ENCODE data around the gene VSTM2L.

The VSTM2L gene

GRCh38 chr20:37919389-37920040 lies 16.6 kb downstream of the VSTM2L start:
- peaks cover 0 to 1% of the 10 kb centered on the region in 2 donors for H3K4me1 ChIP-seq (ENCODE audit: control insufficient read depth in 2 of 2, insufficient read depth in 2 of 2, low read length in 2 of 2)

GRCh38 chr20:37920270-37920669 lies 17.3 kb downstream of the VSTM2L start:
- no peaks in the 10 kb centered on the region for H3K36me3 ChIP-seq (ENCODE audit: control insufficient read depth in 2 of 2, insufficient read depth in 2 of 2, low read length in 2 of 2)
- peaks cover 15 to 22% of the 10 kb centered on the region in 2 donors for H3K27me3 ChIP-seq (ENCODE audit: control insufficient read depth in 2 of 2, insufficient read depth in 2 of 2, low read length in 2 of 2)
- H3K4me3 ChIP-seq (ENCODE audit: low read length in 2 of 2) = no peak overlapping the region
- H3K9ac ChIP-seq (ENCODE audit: low read depth in 1 of 2, low read length in 2 of 2) = no peak overlapping the region
- H3K27ac ChIP-seq (ENCODE audit: low read depth in 2 of 2, low read length in 2 of 2) = no peak overlapping the region
- H3K4me1 ChIP-seq (ENCODE audit: control insufficient read depth in 2 of 2, insufficient read depth in 2 of 2, low read length in 2 of 2) = no peaks in the 10 kb centered on the region
- H3K9me3 ChIP-seq (ENCODE audit: control insufficient read depth in 2 of 2, low read length in 2 of 2) = no peaks in the 10 kb centered on the region

More at GRCh38 chr20:37919389-37920040, 16.6 kb downstream of the VSTM2L start:
- no peak overlapping the region for H3K4me3 ChIP-seq (ENCODE audit: low read length in 2 of 2)
- no peak overlapping the region for H3K9ac ChIP-seq (ENCODE audit: low read depth in 1 of 2, low read length in 2 of 2)
- peaks cover 19 to 27% of the 10 kb centered on the region in 2 donors for H3K27me3 ChIP-seq (ENCODE audit: control insufficient read depth in 2 of 2, insufficient read depth in 2 of 2, low read length in 2 of 2)
- H3K27ac ChIP-seq (ENCODE audit: low read depth in 2 of 2, low read length in 2 of 2) = no peak overlapping the region
- no peaks in the 10 kb centered on the region for H3K36me3 ChIP-seq (ENCODE audit: control insufficient read depth in 2 of 2, insufficient read depth in 2 of 2, low read length in 2 of 2)
- H3K9me3 ChIP-seq (ENCODE audit: control insufficient read depth in 2 of 2, low read length in 2 of 2) = no peaks in the 10 kb centered on the region

GRCh38 chr20:37920679-37921322 lies 17.9 kb downstream of the VSTM2L start:
- H3K4me1 ChIP-seq (ENCODE audit: control insufficient read depth in 2 of 2, insufficient read depth in 2 of 2, low read length in 2 of 2) = no peaks in the 10 kb centered on the region
- H3K4me3 ChIP-seq (ENCODE audit: low read length in 2 of 2) = no peak overlapping the region
- no peak overlapping the region for H3K9ac ChIP-seq (ENCODE audit: low read depth in 1 of 2, low read length in 2 of 2)
- no peak overlapping the region for H3K27ac ChIP-seq (ENCODE audit: low read depth in 2 of 2, low read length in 2 of 2)
- no peaks in the 10 kb centered on the region for H3K9me3 ChIP-seq (ENCODE audit: control insufficient read depth in 2 of 2, low read length in 2 of 2)
- no peaks in the 10 kb centered on the region for H3K36me3 ChIP-seq (ENCODE audit: control insufficient read depth in 2 of 2, insufficient read depth in 2 of 2, low read length in 2 of 2)
- H3K27me3 ChIP-seq (ENCODE audit: control insufficient read depth in 2 of 2, insufficient read depth in 2 of 2, low read length in 2 of 2) = peaks cover 12 to 19% of the 10 kb centered on the region in 2 donors

DNA sequence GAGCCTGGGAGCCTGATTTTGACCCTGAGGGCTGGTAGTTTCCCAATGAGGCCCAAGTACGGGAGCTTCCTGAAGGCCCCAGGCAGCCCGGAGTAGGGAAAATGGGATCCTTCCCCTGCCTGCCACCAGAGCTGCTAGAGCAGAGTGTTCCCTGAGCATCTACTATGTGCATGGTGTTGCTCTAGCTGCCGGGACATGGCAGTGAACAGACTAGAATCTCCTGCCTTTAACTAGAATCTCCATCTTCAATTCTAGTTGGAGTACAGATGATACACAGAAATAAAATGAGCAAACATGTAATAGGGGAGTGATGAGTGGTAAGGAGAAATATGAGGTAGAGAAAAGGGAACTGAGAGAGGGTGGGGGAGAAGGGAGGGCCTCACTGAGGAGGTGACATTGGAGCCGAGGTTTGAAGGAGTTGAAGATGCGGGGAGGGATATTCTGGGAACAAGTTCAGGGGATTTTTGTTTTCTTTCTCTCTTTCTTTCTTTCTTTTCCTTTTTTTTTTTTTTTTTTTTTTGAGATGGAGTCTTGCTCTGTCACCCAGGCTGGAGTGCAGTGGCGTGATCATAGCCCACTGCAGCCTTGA lies 18.5 kb downstream of the VSTM2L start:
- no peak overlapping the region for H3K4me3 ChIP-seq (ENCODE audit: low read length in 2 of 2)
- no peak overlapping the region for H3K27ac ChIP-seq (ENCODE audit: low read depth in 2 of 2, low read length in 2 of 2)
- no peaks in the 10 kb centered on the region for H3K9me3 ChIP-seq (ENCODE audit: control insufficient read depth in 2 of 2, low read length in 2 of 2)
- H3K36me3 ChIP-seq (ENCODE audit: control insufficient read depth in 2 of 2, insufficient read depth in 2 of 2, low read length in 2 of 2) = no peaks in the 10 kb centered on the region
- H3K27me3 ChIP-seq (ENCODE audit: control insufficient read depth in 2 of 2, insufficient read depth in 2 of 2, low read length in 2 of 2) = peaks cover 8 to 13% of the 10 kb centered on the region in 2 donors
- no peaks in the 10 kb centered on the region for H3K4me1 ChIP-seq (ENCODE audit: control insufficient read depth in 2 of 2, insufficient read depth in 2 of 2, low read length in 2 of 2)
- H3K9ac ChIP-seq (ENCODE audit: low read depth in 1 of 2, low read length in 2 of 2) = no peak overlapping the region

DNA sequence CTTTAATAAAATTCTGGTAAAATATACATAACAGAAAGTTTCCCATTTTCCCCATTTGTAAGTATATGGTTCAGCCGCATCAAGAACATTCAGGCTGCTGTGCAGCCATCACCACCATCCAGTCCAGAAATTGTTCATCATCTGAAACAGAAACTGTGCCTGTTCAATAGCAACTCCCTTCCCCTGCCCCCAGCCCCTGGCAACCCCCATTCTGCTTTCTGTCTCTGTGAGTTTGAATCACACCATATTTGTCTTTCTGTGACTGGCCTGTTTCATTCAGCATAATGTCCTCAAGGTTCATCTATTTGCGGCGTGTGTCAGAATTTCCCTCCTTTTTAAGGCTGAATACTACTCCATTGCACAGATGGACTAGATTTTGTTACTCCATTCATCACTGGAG lies 19.1 kb downstream of the VSTM2L start:
- Histone ChIP-seq H3K27me3 (ENCODE audit: control insufficient read depth in 2 of 2, insufficient read depth in 2 of 2, low read length in 2 of 2) (peaks cover 8 to 12% of the 10 kb centered on the region in 2 donors), H3K4me3 (ENCODE audit: low read length in 2 of 2) (no peak overlapping the region), H3K4me1 (ENCODE audit: control insufficient read depth in 2 of 2, insufficient read depth in 2 of 2, low read length in 2 of 2) (no peaks in the 10 kb centered on the region), H3K9me3 (ENCODE audit: control insufficient read depth in 2 of 2, low read length in 2 of 2) (no peaks in the 10 kb centered on the region), H3K9ac (ENCODE audit: low read depth in 1 of 2, low read length in 2 of 2) (no peak overlapping the region), H3K36me3 (ENCODE audit: control insufficient read depth in 2 of 2, insufficient read depth in 2 of 2, low read length in 2 of 2) (no peaks in the 10 kb centered on the region), H3K27ac (ENCODE audit: low read depth in 2 of 2, low read length in 2 of 2) (no peak overlapping the region)

GRCh38 chr20:37925265-37926165 lies 22.6 kb downstream of the VSTM2L start:
- H3K4me1 ChIP-seq (ENCODE audit: control insufficient read depth in 2 of 2, insufficient read depth in 2 of 2, low read length in 2 of 2) = no peaks in the 10 kb centered on the region
- H3K36me3 ChIP-seq (ENCODE audit: control insufficient read depth in 2 of 2, insufficient read depth in 2 of 2, low read length in 2 of 2) = no peaks in the 10 kb centered on the region
- peaks cover 0 to 5% of the 10 kb centered on the region in 2 donors for H3K27me3 ChIP-seq (ENCODE audit: control insufficient read depth in 2 of 2, insufficient read depth in 2 of 2, low read length in 2 of 2)
- no peaks in the 10 kb centered on the region for H3K9me3 ChIP-seq (ENCODE audit: control insufficient read depth in 2 of 2, low read length in 2 of 2)
- no peak overlapping the region for H3K4me3 ChIP-seq (ENCODE audit: low read length in 2 of 2)
- no peak overlapping the region for H3K27ac ChIP-seq (ENCODE audit: low read depth in 2 of 2, low read length in 2 of 2)
- H3K9ac ChIP-seq (ENCODE audit: low read depth in 1 of 2, low read length in 2 of 2) = no peak overlapping the region

DNA sequence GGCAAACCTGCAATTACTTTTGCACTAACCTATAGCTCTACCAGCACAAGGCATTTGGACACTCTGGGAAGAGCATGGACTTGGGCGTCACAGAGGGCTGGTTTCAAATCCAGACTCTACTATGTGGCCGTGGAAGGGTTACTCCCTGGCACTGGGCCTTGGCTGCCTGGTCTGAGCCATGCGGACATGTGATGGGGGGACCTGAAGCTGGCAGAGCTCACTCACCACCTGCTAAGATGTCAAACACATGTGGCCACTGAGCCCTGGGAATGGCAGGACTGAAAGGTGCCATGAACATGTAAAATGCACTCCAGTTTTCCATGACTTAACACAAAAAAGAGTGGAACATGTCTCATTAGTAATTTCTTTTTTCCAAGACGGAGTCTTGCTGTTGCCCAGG lies 23.7 kb downstream of the VSTM2L start:
- no peak overlapping the region for H3K9ac ChIP-seq (ENCODE audit: low read depth in 1 of 2, low read length in 2 of 2)
- H3K9me3 ChIP-seq (ENCODE audit: control insufficient read depth in 2 of 2, low read length in 2 of 2) = no peaks in the 10 kb centered on the region

GRCh38 chr20:37927410-37928095 lies 24.6 kb downstream of the VSTM2L start:
- no peak overlapping the region for H3K4me3 ChIP-seq (ENCODE audit: low read length in 2 of 2)
- H3K27ac ChIP-seq (ENCODE audit: low read depth in 2 of 2, low read length in 2 of 2) = no peak overlapping the region
- H3K27me3 ChIP-seq (ENCODE audit: control insufficient read depth in 2 of 2, insufficient read depth in 2 of 2, low read length in 2 of 2) = no peaks in the 10 kb centered on the region
- no peak overlapping the region for H3K9ac ChIP-seq (ENCODE audit: low read depth in 1 of 2, low read length in 2 of 2)
- H3K36me3 ChIP-seq (ENCODE audit: control insufficient read depth in 2 of 2, insufficient read depth in 2 of 2, low read length in 2 of 2) = no peaks in the 10 kb centered on the region
- H3K4me1 ChIP-seq (ENCODE audit: control insufficient read depth in 2 of 2, insufficient read depth in 2 of 2, low read length in 2 of 2) = no peaks in the 10 kb centered on the region
- no peaks in the 10 kb centered on the region for H3K9me3 ChIP-seq (ENCODE audit: control insufficient read depth in 2 of 2, low read length in 2 of 2)

More for the DNA sequence above, 23.7 kb downstream of the VSTM2L start:
- H3K36me3 ChIP-seq (ENCODE audit: control insufficient read depth in 2 of 2, insufficient read depth in 2 of 2, low read length in 2 of 2) = no peaks in the 10 kb centered on the region
- no peaks in the 10 kb centered on the region for H3K4me1 ChIP-seq (ENCODE audit: control insufficient read depth in 2 of 2, insufficient read depth in 2 of 2, low read length in 2 of 2)
- H3K4me3 ChIP-seq (ENCODE audit: low read length in 2 of 2) = no peak overlapping the region
- no peak overlapping the region for H3K27ac ChIP-seq (ENCODE audit: low read depth in 2 of 2, low read length in 2 of 2)
- no peaks in the 10 kb centered on the region for H3K27me3 ChIP-seq (ENCODE audit: control insufficient read depth in 2 of 2, insufficient read depth in 2 of 2, low read length in 2 of 2)

DNA sequence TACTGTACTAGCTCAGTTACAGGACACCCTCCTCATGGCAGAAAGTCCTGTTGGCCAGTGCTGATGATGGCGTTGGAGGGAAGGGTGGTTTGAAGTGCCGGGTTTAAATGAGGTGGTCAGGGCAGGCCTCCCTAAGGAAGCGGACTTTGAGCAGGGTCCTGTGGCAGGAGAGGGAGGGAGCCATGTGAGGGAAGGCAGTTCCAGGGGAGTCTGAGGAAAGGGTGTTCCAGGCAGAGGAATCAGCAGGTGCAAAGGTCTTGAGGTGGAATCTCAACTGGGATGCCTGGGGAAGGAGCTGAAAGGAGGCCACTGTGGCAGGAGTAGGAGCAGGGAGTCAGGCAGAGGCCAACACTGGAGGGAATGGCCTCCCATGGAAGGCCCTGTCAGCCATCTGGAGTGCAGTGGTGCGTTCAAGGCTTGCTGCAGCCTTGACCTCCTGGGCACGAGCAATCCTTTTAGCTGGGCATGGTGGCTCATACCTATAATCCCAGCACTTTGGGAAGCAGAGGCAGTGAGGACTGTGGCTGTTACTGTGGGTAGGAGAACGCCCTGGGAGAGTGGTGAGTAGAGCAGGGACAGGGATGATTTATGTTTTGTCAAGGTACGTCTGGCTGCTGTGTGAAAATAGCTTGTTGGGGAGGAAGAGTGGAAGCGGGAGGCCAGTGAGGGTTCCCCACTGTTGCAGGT lies 26.2 kb downstream of the VSTM2L start:
- H3K9ac ChIP-seq (ENCODE audit: low read depth in 1 of 2, low read length in 2 of 2) = no peak overlapping the region
- H3K27me3 ChIP-seq (ENCODE audit: control insufficient read depth in 2 of 2, insufficient read depth in 2 of 2, low read length in 2 of 2) = no peaks in the 10 kb centered on the region
- H3K9me3 ChIP-seq (ENCODE audit: control insufficient read depth in 2 of 2, low read length in 2 of 2) = no peaks in the 10 kb centered on the region
- no peak overlapping the region for H3K4me3 ChIP-seq (ENCODE audit: low read length in 2 of 2)
- H3K36me3 ChIP-seq (ENCODE audit: control insufficient read depth in 2 of 2, insufficient read depth in 2 of 2, low read length in 2 of 2) = no peaks in the 10 kb centered on the region
- no peaks in the 10 kb centered on the region for H3K4me1 ChIP-seq (ENCODE audit: control insufficient read depth in 2 of 2, insufficient read depth in 2 of 2, low read length in 2 of 2)
- no peak overlapping the region for H3K27ac ChIP-seq (ENCODE audit: low read depth in 2 of 2, low read length in 2 of 2)
